NB4 (cell line): ENCODE data around the gene PLA2G15.
A peak's percentile ranks its signal among the peaks of the same experiment; 100 is the strongest.

ENCODE experiments used
- DNase-seq: peaks from one replicate; pipeline ENCODE4 v3.0.0; 2010; ENCODE audit warnings: low read depth
- H3K4me3 ChIP-seq: one replicate; pipeline ENCODE4 v1.5.1; 2011; ENCODE audit warnings: mild to moderate bottlenecking, low read depth, low read length, moderate library complexity
- CTCF ChIP-seq: IDR thresholded peaks from one replicate; pipeline ENCODE4 v1.5.1; 2012; ENCODE audit warnings: low read depth, low read length
- MAX ChIP-seq: IDR thresholded peaks from 2 replicates; pipeline ENCODE4 v1.6.1; 2011; ENCODE audit warnings: low read depth, low read length
- MYC ChIP-seq: IDR thresholded peaks from 2 replicates; pipeline ENCODE4 v1.6.1; 2011; ENCODE audit warnings: low read depth, low read length
- POLR2A ChIP-seq: IDR thresholded peaks from 2 replicates; pipeline ENCODE4 v1.6.1; 2011; ENCODE audit warnings: mild to moderate bottlenecking; ENCODE audit not compliant: insufficient read length; ENCODE audit errors: extremely low read depth

PLA2G15 gene

GRCh38 chr16:68244903-68245853 is at the start of gene PLA2G15:
TSS of gene PLA2G15 (plus strand) at chr16:68245373. CDS start at chr16:68245427, 54 bp downstream.
- DNase-seq = peak; percentile 97
- no peak for TF ChIP-seq CTCF
- no peak for TF ChIP-seq MYC
- no peak for TF ChIP-seq MAX
- TF ChIP-seq POLR2A = no peak
- peak within 1 kb of the TSS; percentile 69 for H3K4me3 ChIP-seq

- no peak for TF ChIP-seq MYC
- TF ChIP-seq POLR2A = no peak
- no peak for TF ChIP-seq MAX
- H3K4me3 ChIP-seq = no peak overlapping the region
- no peak for DNase-seq
Measured at GRCh38 chr16:68197250-68197649, 47.9 kb upstream of the PLA2G15 start.

- DNase-seq = no peak
- H3K4me3 ChIP-seq = no peak overlapping the region
- TF ChIP-seq POLR2A (no peak), MYC (no peak), CTCF (no peak), MAX (no peak)
Measured at GRCh38 chr16:68200088-68200783, 44.9 kb upstream of the PLA2G15 start.

GRCh38 chr16:68202091-68202519 is 43.1 kb upstream of the PLA2G15 start:
- no peak for DNase-seq
- no peak for TF ChIP-seq MAX
- TF ChIP-seq POLR2A = no peak
- no peak for TF ChIP-seq MYC
- no peak for TF ChIP-seq CTCF
- H3K4me3 ChIP-seq = no peak overlapping the region

- TF ChIP-seq CTCF (no peak), POLR2A (no peak), MYC (no peak), MAX (no peak)
Measured at GRCh38 chr16:68206245-68206644, 38.9 kb upstream of the PLA2G15 start.

GRCh38 chr16:68214726-68215125 is 30.4 kb upstream of the PLA2G15 start:
- DNase-seq = no peak
- no peak overlapping the region for H3K4me3 ChIP-seq
- TF ChIP-seq POLR2A (no peak), CTCF (no peak), MAX (no peak), MYC (no peak)

More at GRCh38 chr16:68206245-68206644, 38.9 kb upstream of the PLA2G15 start:
- no peak overlapping the region for H3K4me3 ChIP-seq
- DNase-seq = no peak
